ENCODE results near the gene ZNF654.

GRCh38 chr3:88034491-88035275, 24.4 kb upstream of the ZNF654 start:
- TF ChIP-seq, protein P1, sequence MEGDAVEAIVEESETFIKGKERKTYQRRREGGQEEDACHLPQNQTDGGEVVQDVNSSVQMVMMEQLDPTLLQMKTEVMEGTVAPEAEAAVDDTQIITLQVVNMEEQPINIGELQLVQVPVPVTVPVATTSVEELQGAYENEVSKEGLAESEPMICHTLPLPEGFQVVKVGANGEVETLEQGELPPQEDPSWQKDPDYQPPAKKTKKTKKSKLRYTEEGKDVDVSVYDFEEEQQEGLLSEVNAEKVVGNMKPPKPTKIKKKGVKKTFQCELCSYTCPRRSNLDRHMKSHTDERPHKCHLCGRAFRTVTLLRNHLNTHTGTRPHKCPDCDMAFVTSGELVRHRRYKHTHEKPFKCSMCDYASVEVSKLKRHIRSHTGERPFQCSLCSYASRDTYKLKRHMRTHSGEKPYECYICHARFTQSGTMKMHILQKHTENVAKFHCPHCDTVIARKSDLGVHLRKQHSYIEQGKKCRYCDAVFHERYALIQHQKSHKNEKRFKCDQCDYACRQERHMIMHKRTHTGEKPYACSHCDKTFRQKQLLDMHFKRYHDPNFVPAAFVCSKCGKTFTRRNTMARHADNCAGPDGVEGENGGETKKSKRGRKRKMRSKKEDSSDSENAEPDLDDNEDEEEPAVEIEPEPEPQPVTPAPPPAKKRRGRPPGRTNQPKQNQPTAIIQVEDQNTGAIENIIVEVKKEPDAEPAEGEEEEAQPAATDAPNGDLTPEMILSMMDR (IDR thresholded peaks at IDR 0.05): no peak
- TF ChIP-seq POLR2A (IDR thresholded peaks at IDR 0.05): no peak

All from heart left ventricle (tissue), 13 donors.